Neural crest cell (in vitro differentiated cells): ENCODE measurements around the gene PTPRG. TPM values are rescaled to one million over a fixed set of nuclear protein-coding genes. Genes with fewer than 3 reads are reported as not detected.

Experiments
- DNase-seq: peaks from one replicate; pipeline ENCODE4 v3.0.0; 2021; ENCODE audit warnings: low read depth, mixed read lengths, low spot score
- H3K27ac Mint-ChIP-seq: one replicate; pipeline ENCODE4 v1.8.0; 2021; ENCODE audit warnings: mild to moderate bottlenecking, mixed read lengths; ENCODE audit not compliant: unreplicated experiment
- H3K27me3 Mint-ChIP-seq: 2 replicates; pipeline ENCODE4 v1.8.0; 2021; ENCODE audit warnings: low read depth, mild to moderate bottlenecking, mixed read lengths
- H3K36me3 Mint-ChIP-seq: 2 replicates; pipeline ENCODE4 v1.8.0; 2021; ENCODE audit warnings: low read depth, mild to moderate bottlenecking, mixed read lengths
- H3K4me1 Mint-ChIP-seq: 2 replicates; pipeline ENCODE4 v1.8.0; 2021; ENCODE audit warnings: mixed read lengths
- H3K4me3 Mint-ChIP-seq: one replicate; pipeline ENCODE4 v1.8.0; 2021; ENCODE audit warnings: mild to moderate bottlenecking, mixed read lengths
- H3K9me3 Mint-ChIP-seq: 2 replicates; pipeline ENCODE4 v1.8.0; 2021; ENCODE audit warnings: mixed read lengths
- CTCF ChIP-seq: fragments of 200-600 bp; sonication (generic); conservative IDR thresholded peaks from 2 replicates; pipeline ENCODE4 v1.5.0; 2021; ENCODE audit warnings: antibody characterized with exemption, mild to moderate bottlenecking
- total RNA-seq: library from RNA; stranded (reverse); gene quantifications from 2 replicates; pipeline ENCODE4 v1.2.1, GENCODE V29; 2021

Gene PTPRG
- total RNA-seq, 1 donor from 2014 or later = 41.2 TPM

GRCh38 chr3:61933798-61934504 is 372.6 kb downstream of the PTPRG start:
- Mint-ChIP-seq H3K9me3 (peaks cover 10% of the 10 kb centered on the region), H3K4me1 (no peaks in the 10 kb centered on the region), H3K27me3 (no peaks in the 10 kb centered on the region), H3K36me3 (peaks cover 10% of the 10 kb centered on the region), H3K4me3 (no peak overlapping the region), H3K27ac (no peak overlapping the region)
- DNase-seq = no peak
- TF ChIP-seq CTCF = no peak

GRCh38 chr3:61934505-61934871 is 373.1 kb downstream of the PTPRG start:
- no peaks in the 10 kb centered on the region for H3K4me1 Mint-ChIP-seq
- DNase-seq = no peak
- no peak for TF ChIP-seq CTCF
- peaks cover 10% of the 10 kb centered on the region for H3K36me3 Mint-ChIP-seq
- peaks cover 10% of the 10 kb centered on the region for H3K9me3 Mint-ChIP-seq
- H3K27ac Mint-ChIP-seq = no peak overlapping the region
- H3K27me3 Mint-ChIP-seq = no peaks in the 10 kb centered on the region
- no peak overlapping the region for H3K4me3 Mint-ChIP-seq

DNA sequence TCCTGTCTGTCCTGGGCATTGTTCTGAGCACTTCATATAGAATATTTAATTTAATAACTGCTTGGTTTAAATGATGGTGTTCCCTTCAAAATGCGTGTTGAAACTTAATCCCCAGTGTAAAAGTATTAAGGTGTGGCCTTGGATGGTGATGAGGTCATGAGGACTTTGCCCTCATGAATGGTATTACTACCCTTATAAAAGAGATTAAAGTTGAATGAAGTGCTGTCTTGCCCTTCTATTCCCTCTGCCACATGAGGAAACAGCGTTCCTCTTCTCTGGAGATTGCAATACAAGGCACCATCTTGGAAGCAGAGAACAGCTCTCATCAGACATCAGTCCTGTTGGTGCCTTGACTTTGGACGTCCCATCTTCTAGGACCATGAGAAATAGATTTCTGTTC is 374.4 kb downstream of the PTPRG start:
- Mint-ChIP-seq H3K9me3 (peaks cover 10% of the 10 kb centered on the region), H3K27ac (no peak overlapping the region), H3K4me3 (no peak overlapping the region), H3K4me1 (no peaks in the 10 kb centered on the region), H3K27me3 (no peaks in the 10 kb centered on the region), H3K36me3 (peaks cover 10% of the 10 kb centered on the region)
- DNase-seq = no peak
- no peak for TF ChIP-seq CTCF

- Mint-ChIP-seq H3K4me1 (no peaks in the 10 kb centered on the region), H3K27me3 (no peaks in the 10 kb centered on the region), H3K9me3 (peaks cover 10% of the 10 kb centered on the region), H3K36me3 (peaks cover 10% of the 10 kb centered on the region), H3K4me3 (no peak overlapping the region), H3K27ac (no peak overlapping the region)
- TF ChIP-seq CTCF = peak; percentile 64
- DNase-seq = peak; percentile 13
Observed at GRCh38 chr3:61936344-61936937, 375.1 kb downstream of the PTPRG start.

GRCh38 chr3:61937477-61937876 is 376.1 kb downstream of the PTPRG start:
- H3K27ac Mint-ChIP-seq = peak overlapping the region; percentile 19
- DNase-seq = no peak
- H3K36me3 Mint-ChIP-seq = peaks cover 10% of the 10 kb centered on the region
- no peaks in the 10 kb centered on the region for H3K4me1 Mint-ChIP-seq
- no peaks in the 10 kb centered on the region for H3K27me3 Mint-ChIP-seq
- H3K9me3 Mint-ChIP-seq = peaks cover 10% of the 10 kb centered on the region
- no peak for TF ChIP-seq CTCF
- H3K4me3 Mint-ChIP-seq = no peak overlapping the region
